KMS-11 (cell line): ENCODE results near the gene PPP6C.
A peak's percentile ranks its signal among the peaks of the same experiment; 100 is the strongest.

ENCODE experiments used
- H2AFZ ChIP-seq: fragments of 200-600 bp; sonication (generic); 2 replicates; pipeline ENCODE4 v1.6.1; 2016; ENCODE audit warnings: antibody characterized with exemption, mixed run types, low read depth
- H3K27ac ChIP-seq: fragments of 200-600 bp; sonication (generic); 2 replicates; pipeline ENCODE4 v1.6.1; 2016; ENCODE audit warnings: mild to moderate bottlenecking, mixed run types
- H3K27me3 ChIP-seq: fragments of 200-600 bp; sonication (generic); 2 replicates; pipeline ENCODE4 v1.6.1; 2017; ENCODE audit warnings: mild to moderate bottlenecking, low read depth, mixed run types, moderate library complexity; ENCODE audit not compliant: insufficient read depth
- H3K36me3 ChIP-seq: fragments of 200-600 bp; sonication (generic); 2 replicates; pipeline ENCODE4 v1.6.1; 2017; ENCODE audit warnings: mild to moderate bottlenecking, mixed run types; ENCODE audit not compliant: insufficient read depth
- H3K4me1 ChIP-seq: fragments of 200-600 bp; sonication (generic); 2 replicates; pipeline ENCODE4 v1.6.1; 2016; ENCODE audit warnings: mild to moderate bottlenecking, low read depth, mixed run types; ENCODE audit not compliant: poor library complexity, severe bottlenecking
- H3K4me2 ChIP-seq: fragments of 200-600 bp; sonication (generic); 2 replicates; pipeline ENCODE4 v1.7.0; 2016; ENCODE audit warnings: mild to moderate bottlenecking, mixed run types
- H3K4me3 ChIP-seq: fragments of 200-600 bp; sonication (generic); IDR thresholded peaks from 2 replicates; pipeline ENCODE4 v1.6.1; 2017; ENCODE audit warnings: low read depth, low read length, mixed read lengths; ENCODE audit not compliant: insufficient read depth
- H3K79me2 ChIP-seq: fragments of 200-600 bp; sonication (generic); 2 replicates; pipeline ENCODE4 v1.6.1; 2016; ENCODE audit warnings: low read depth, mixed run types; ENCODE audit not compliant: insufficient read depth
- H3K9ac ChIP-seq: fragments of 200-600 bp; sonication (generic); 2 replicates; pipeline ENCODE4 v1.6.1; 2016; ENCODE audit warnings: mild to moderate bottlenecking, mixed run types
- H4K20me1 ChIP-seq: fragments of 200-600 bp; sonication (generic); 2 replicates; pipeline ENCODE4 v1.6.1; 2016; ENCODE audit warnings: mild to moderate bottlenecking, mixed run types; ENCODE audit not compliant: insufficient read depth
- TF ChIP-seq, protein P1 (sequence below): fragments of 200-600 bp; sonication (generic); conservative IDR thresholded peaks from 2 replicates; pipeline ENCODE4 v1.6.1; 2017; ENCODE audit warnings: low read depth, mild to moderate bottlenecking, antibody characterized with exemption, low read length, moderate library complexity, mixed read lengths

PPP6C gene

DNA sequence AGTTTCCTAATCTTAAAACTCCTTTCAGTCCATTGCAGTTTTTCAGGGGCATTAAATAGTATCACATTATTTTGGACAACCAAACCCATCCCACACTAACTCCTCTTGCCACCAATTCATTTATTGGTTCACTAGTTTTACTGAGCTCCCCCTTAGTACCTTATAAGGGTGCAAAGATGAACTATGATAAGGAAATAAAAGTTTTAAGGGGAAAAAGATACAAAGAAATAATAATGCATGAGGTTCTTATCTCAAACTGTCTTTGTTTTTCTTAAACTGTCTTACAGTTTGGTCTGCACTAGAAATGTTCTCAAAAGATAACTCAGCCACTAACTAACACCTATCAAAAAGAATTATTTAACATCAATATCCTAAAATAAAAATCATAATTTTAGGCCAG lies 54.6 kb downstream of the PPP6C start:
- H3K27me3 ChIP-seq: no peaks in the 10 kb centered on the region
- H3K4me3 ChIP-seq: no peak overlapping the region
- H3K4me2 ChIP-seq: no peak overlapping the region
- H3K79me2 ChIP-seq: no peaks in the 10 kb centered on the region; the same call in 1 of the 2 replicates
- TF ChIP-seq, protein P1, sequence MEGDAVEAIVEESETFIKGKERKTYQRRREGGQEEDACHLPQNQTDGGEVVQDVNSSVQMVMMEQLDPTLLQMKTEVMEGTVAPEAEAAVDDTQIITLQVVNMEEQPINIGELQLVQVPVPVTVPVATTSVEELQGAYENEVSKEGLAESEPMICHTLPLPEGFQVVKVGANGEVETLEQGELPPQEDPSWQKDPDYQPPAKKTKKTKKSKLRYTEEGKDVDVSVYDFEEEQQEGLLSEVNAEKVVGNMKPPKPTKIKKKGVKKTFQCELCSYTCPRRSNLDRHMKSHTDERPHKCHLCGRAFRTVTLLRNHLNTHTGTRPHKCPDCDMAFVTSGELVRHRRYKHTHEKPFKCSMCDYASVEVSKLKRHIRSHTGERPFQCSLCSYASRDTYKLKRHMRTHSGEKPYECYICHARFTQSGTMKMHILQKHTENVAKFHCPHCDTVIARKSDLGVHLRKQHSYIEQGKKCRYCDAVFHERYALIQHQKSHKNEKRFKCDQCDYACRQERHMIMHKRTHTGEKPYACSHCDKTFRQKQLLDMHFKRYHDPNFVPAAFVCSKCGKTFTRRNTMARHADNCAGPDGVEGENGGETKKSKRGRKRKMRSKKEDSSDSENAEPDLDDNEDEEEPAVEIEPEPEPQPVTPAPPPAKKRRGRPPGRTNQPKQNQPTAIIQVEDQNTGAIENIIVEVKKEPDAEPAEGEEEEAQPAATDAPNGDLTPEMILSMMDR: no peak
- no peak overlapping the region for H3K9ac ChIP-seq
- no peaks in the 10 kb centered on the region for H3K4me1 ChIP-seq
- H3K27ac ChIP-seq: no peak overlapping the region
- H4K20me1 ChIP-seq: no peaks in the 10 kb centered on the region
- no peak overlapping the region for H2AFZ ChIP-seq
- no peaks in the 10 kb centered on the region for H3K36me3 ChIP-seq

DNA sequence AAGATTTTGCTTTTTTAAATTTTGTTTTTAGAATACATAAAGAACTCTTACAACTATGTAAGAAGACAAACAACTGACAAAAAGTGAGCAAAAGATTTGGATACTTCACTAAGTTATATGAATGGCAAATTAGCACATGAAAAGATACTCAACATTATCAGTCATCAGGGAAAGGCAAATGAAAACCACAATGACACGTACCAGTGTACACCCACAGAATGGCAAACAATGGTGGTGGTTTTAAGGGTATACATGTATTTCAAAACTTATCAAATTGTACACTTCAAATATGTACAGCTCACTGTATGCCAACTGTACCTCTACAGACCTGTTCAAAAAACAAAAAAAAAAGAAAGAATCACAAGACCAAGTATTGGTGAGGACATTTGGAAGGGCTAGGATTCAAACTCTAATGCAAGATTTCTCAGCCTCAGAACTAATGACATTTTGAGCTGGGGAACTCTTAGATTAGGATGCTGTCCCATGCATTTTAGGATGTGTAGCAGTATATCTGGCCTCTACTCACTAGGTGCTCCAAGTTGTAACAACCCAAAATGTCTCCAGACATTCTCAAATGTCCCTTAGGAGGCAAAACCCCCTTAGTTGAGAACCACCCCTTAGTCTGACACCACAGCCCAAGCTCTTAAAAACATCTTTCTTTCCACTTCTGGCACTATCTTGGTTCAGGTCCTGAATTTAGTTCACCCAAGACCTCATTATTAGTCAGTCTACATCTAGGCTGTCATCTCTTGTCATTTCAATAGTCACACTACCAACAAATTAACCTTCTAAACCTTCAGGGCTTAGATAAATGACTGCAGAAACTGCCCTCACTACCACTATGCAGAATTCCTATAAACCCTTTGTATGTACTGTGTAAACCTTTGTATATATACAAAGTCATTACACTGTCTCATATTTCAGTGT lies 55.9 kb downstream of the PPP6C start:
- H3K9ac ChIP-seq: no peak overlapping the region
- H3K4me3 ChIP-seq: no peak overlapping the region
- H3K27ac ChIP-seq: no peak overlapping the region
- TF ChIP-seq, protein P1: no peak
- H3K27me3 ChIP-seq: no peaks in the 10 kb centered on the region
- H3K4me2 ChIP-seq: no peak overlapping the region
- H2AFZ ChIP-seq: no peak overlapping the region
- no peaks in the 10 kb centered on the region for H3K36me3 ChIP-seq
- H4K20me1 ChIP-seq: no peaks in the 10 kb centered on the region
- H3K4me1 ChIP-seq: no peaks in the 10 kb centered on the region
- no peaks in the 10 kb centered on the region; the same call in 1 of the 2 replicates for H3K79me2 ChIP-seq

DNA sequence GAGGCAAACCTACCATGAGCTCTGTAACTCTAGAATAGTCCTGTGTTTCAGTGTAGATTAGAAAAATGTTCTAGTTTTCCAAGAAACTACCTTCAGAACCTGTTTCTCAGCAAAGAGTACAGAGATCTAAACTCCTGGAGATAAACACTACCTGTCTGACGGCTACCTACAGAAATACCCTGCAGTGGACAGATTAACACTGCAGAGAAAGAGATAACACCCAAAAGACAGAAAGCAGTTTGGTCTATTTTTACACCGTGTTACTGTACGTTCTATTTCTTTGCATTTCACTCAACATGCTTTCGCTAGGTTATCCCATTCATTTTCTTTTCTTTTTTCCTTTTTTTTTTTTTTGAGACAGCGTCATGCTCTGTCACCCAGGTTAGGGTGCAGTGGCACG lies 57.8 kb downstream of the PPP6C start:
- Histone ChIP-seq H3K27me3 (no peaks in the 10 kb centered on the region), H3K4me2 (no peak overlapping the region), H3K79me2 (no peaks in the 10 kb centered on the region), H4K20me1 (no peaks in the 10 kb centered on the region), H3K27ac (no peak overlapping the region), H3K9ac (no peak overlapping the region), H3K36me3 (no peaks in the 10 kb centered on the region), H2AFZ (no peak overlapping the region), H3K4me3 (no peak overlapping the region), H3K4me1 (peaks cover 8% of the 10 kb centered on the region)
- TF ChIP-seq, protein P1: no peak

DNA sequence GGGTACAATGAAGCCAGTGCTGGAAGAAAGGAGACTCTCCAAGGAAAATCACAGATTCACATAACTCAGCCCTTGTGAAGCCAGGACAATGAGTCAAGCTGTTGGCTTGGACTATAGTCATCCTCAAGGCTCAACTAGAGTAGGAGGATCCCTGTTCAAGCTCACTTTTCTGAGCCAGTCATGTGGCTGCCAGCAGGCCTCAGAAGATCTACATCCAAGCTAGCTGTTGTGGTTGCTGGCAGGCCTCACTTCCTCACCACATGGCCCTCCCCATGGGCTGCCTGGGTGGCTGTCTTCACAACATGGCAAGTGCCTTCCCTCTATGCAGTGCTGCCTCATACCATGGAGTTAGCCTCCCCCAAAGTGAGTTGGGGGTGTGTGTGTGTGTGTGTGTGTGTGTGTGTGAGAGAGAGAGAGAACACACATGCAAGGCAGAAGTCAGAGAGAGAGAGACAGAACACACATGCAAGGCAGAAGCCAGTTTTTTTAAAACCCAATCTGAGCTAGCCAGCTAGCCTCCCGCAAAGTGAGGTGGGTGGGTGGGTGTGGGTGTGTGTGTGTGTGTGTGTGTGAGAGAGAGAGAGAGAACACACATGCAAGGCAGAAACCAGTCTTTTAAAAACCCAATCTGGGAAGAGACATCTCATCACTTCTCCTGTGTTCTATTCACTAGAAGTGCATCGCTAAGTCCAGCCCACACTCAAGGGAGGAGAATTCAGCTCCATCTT lies 63.4 kb downstream of the PPP6C start:
- no peak overlapping the region for H3K4me3 ChIP-seq
- no peak overlapping the region; the same call in 1 of the 2 replicates for H2AFZ ChIP-seq
- H4K20me1 ChIP-seq: no peaks in the 10 kb centered on the region
- H3K27me3 ChIP-seq: no peaks in the 10 kb centered on the region
- TF ChIP-seq, protein P1: no peak
- H3K4me1 ChIP-seq: peaks cover 44% of the 10 kb centered on the region
- H3K9ac ChIP-seq: peak overlapping the region; percentile 2; the same call in 1 of the 2 replicates
- peaks cover 3% of the 10 kb centered on the region; the same call in 1 of the 2 replicates for H3K79me2 ChIP-seq
- peak overlapping the region; percentile 33; the same call in 1 of the 2 replicates for H3K4me2 ChIP-seq
- H3K36me3 ChIP-seq: no peaks in the 10 kb centered on the region
- peak overlapping the region; percentile 56 for H3K27ac ChIP-seq
